RWPE2 (cell line): ENCODE measurements around the gene ARHGEF28.

Source experiments
- ATAC-seq: fragments of 200-7000 bp; cut with Tn5 transposase; 3 replicates; pipeline ENCODE4 v1.9.1; 2021; ENCODE audit warnings: low read depth
- DNase-seq: peaks from one replicate; pipeline ENCODE4 v3.0.0-alpha.2; 2020; ENCODE audit warnings: low spot score
- H3K27ac ChIP-seq: fragments of 450-650 bp; 2 replicates; pipeline ENCODE4 v1.5.1; 2017; ENCODE audit warnings: mild to moderate bottlenecking; ENCODE audit not compliant: poor library complexity, severe bottlenecking
- H3K27me3 ChIP-seq: fragments of 250-450 bp; sonication (Bioruptor Pico); 2 replicates; pipeline ENCODE4 v1.5.1; 2021; ENCODE audit warnings: mild to moderate bottlenecking, moderate library complexity; ENCODE audit not compliant: insufficient read depth, poor library complexity, severe bottlenecking
- H3K36me3 ChIP-seq: fragments of 250-450 bp; sonication (Bioruptor Pico); 2 replicates; pipeline ENCODE4 v1.5.1; 2020; ENCODE audit warnings: low read depth, mild to moderate bottlenecking, moderate library complexity
- H3K4me1 ChIP-seq: fragments of 250-450 bp; sonication (Bioruptor Pico); 2 replicates; pipeline ENCODE4 v1.5.1; 2021; ENCODE audit warnings: mild to moderate bottlenecking, moderate library complexity; ENCODE audit not compliant: insufficient read depth, poor library complexity, severe bottlenecking
- H3K4me3 ChIP-seq: fragments of 250-450 bp; sonication (Bioruptor Pico); 2 replicates; pipeline ENCODE4 v1.5.1; 2021; ENCODE audit warnings: mild to moderate bottlenecking, moderate library complexity; ENCODE audit not compliant: severe bottlenecking
- H3K9me3 ChIP-seq: fragments of 250-450 bp; sonication (Bioruptor Pico); 2 replicates; pipeline ENCODE4 v1.5.1; 2021; ENCODE audit warnings: mild to moderate bottlenecking, moderate library complexity; ENCODE audit not compliant: severe bottlenecking
- CTCF ChIP-seq: fragments of 450-650 bp; IDR thresholded peaks from one replicate; pipeline ENCODE4 v1.5.1; 2017; ENCODE audit warnings: mild to moderate bottlenecking, moderate library complexity; ENCODE audit not compliant: poor library complexity, severe bottlenecking

Gene ARHGEF28

GRCh38 chr5:73789851-73790281, 163.9 kb downstream of the ARHGEF28 start:
- Histone ChIP-seq H3K36me3 (peaks cover 38% of the 10 kb centered on the region), H3K4me1 (peaks cover 22% of the 10 kb centered on the region), H3K9me3 (no peaks in the 10 kb centered on the region), H3K4me3 (no peak overlapping the region), H3K27ac (peak overlapping the region; percentile 87), H3K27me3 (no peaks in the 10 kb centered on the region)
- no peak for ATAC-seq
- DNase-seq = no peak
- no peak for TF ChIP-seq CTCF

GRCh38 chr5:73791389-73791788, 165.4 kb downstream of the ARHGEF28 start:
- H3K9me3 ChIP-seq = no peaks in the 10 kb centered on the region
- no peak for TF ChIP-seq CTCF
- peaks cover 45% of the 10 kb centered on the region for H3K36me3 ChIP-seq
- H3K4me1 ChIP-seq = peaks cover 17% of the 10 kb centered on the region
- no peak overlapping the region for H3K4me3 ChIP-seq
- no peaks in the 10 kb centered on the region for H3K27me3 ChIP-seq
- peak overlapping the region; percentile 87 for H3K27ac ChIP-seq
- ATAC-seq (no peak), DNase-seq (no peak)

GRCh38 chr5:73792687-73793320, 166.8 kb downstream of the ARHGEF28 start:
- peak overlapping the region; percentile 87 for H3K27ac ChIP-seq
- H3K36me3 ChIP-seq = peaks cover 55% of the 10 kb centered on the region
- peak; percentile 100 for TF ChIP-seq CTCF
- no peaks in the 10 kb centered on the region for H3K27me3 ChIP-seq
- DNase-seq (no peak), ATAC-seq (peak; percentile 60)
- no peaks in the 10 kb centered on the region for H3K9me3 ChIP-seq
- no peak overlapping the region for H3K4me3 ChIP-seq
- peaks cover 21% of the 10 kb centered on the region for H3K4me1 ChIP-seq

- Histone ChIP-seq H3K36me3 (peaks cover 56% of the 10 kb centered on the region), H3K27ac (peak overlapping the region; percentile 87), H3K27me3 (no peaks in the 10 kb centered on the region), H3K4me1 (peaks cover 21% of the 10 kb centered on the region), H3K4me3 (no peak overlapping the region), H3K9me3 (no peaks in the 10 kb centered on the region)
- no peak for DNase-seq
- TF ChIP-seq CTCF = no peak
- peak; percentile 26 for ATAC-seq
Observed at GRCh38 chr5:73793911-73794310, 167.9 kb downstream of the ARHGEF28 start.
